ENCODE results near the gene ADCYAP1R1.

DNA sequence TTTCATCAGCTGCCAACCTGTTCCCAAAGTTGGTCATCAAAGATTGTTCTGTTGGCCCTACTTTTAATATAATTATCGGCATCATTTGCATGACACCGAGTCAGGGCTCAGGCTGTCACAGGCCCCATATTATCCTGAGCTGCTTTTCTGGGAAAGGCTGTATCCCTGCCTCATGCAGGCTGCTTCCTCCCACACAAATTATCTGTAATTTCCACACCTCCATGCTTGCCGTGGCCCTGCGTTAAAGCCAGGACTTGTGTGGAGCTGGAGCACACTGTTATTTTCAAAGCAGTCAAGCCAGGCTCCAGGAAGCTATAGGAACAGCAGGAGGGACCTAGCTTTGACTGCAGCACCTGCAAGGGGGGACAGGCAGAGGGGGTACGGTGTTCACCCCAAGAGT, 5.4 kb upstream of the ADCYAP1R1 start:
- TF ChIP-seq CTCF (IDR thresholded peaks at IDR 0.05 in 8 of 11, conservative IDR thresholded peaks at IDR 0.05 in 3 of 11) (no peak), POLR2A (IDR thresholded peaks at IDR 0.05) (no peak), POLR2AphosphoS5 (IDR thresholded peaks at IDR 0.05) (no peak)
